Activated CD4-positive, alpha-beta memory T cell treated with anti-CD3 and anti-CD28 coated beads for 36 hours (primary cell): ENCODE measurements around the gene LRRC46. TPM values are rescaled to one million over a fixed set of nuclear protein-coding genes. Genes with fewer than 3 reads are reported as not detected.

ENCODE experiments used
- CTCF ChIA-PET: fragments of 350-600 bp; sonication (Branson Sonifier 250); formaldehyde crosslinking; loops from one replicate; lab custom pipeline; 2021; ENCODE audit warnings: antibody characterized with exemption, inconsistent platforms; lab: Charles Lee
- POLR2A ChIA-PET: fragments of 350-600 bp; sonication (Branson Sonifier 250); formaldehyde crosslinking; loops from one replicate; lab custom pipeline; 2021; ENCODE audit warnings: antibody characterized with exemption; lab: Charles Lee
- DNase-seq: peaks from one replicate; pipeline ENCODE4 v3.0.0-alpha.2; 2020
- H3K27ac Mint-ChIP-seq: one replicate; pipeline ENCODE4 v1.8.0; 2021; ENCODE audit warnings: mixed read lengths
- H3K27me3 Mint-ChIP-seq: one replicate; pipeline ENCODE4 v1.8.0; 2021; ENCODE audit warnings: mixed read lengths
- H3K36me3 Mint-ChIP-seq: one replicate; pipeline ENCODE4 v1.8.0; 2021; ENCODE audit warnings: mixed read lengths
- H3K4me1 Mint-ChIP-seq: one replicate; pipeline ENCODE4 v1.8.0; 2021; ENCODE audit warnings: low read depth, mixed read lengths
- H3K4me3 Mint-ChIP-seq: one replicate; pipeline ENCODE4 v1.8.0; 2021; ENCODE audit warnings: mild to moderate bottlenecking, mixed read lengths
- H3K9me3 Mint-ChIP-seq: one replicate; pipeline ENCODE4 v1.8.0; 2021; ENCODE audit warnings: mixed read lengths
- intact Hi-C: fragments of 100-400 bp; cut with micrococcal nuclease; formaldehyde crosslinking; loops from one replicate; pipeline ENCODE4 v1.15.1; 2023
- total RNA-seq, 2 experiments: library from RNA; stranded (reverse); gene quantifications; one replicate each; pipeline ENCODE4 v1.2.3, GENCODE V29; 2021

Gene LRRC46
- total RNA-seq, 2 experiments from 2014 or later = 0.29 to 0.59 TPM

DNA sequence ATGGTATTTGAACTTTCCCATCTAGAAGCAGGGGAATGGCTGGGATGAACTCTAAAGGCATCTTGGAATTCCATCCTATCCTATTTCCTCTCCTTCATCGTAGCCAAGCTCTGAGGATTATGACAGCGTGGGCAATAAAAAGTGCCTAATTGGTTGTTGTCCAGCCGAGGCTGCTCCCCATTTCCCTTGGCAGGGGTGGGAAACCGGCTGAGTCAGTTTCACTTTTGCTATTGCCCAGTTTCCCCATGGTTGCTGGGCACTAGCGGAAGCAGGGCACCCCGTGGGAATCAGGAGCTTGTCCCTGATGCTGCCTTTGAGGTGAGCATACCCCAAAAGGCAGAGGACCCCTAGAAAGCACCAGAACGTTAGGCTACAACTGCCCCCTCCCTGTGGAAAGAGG, 50.8 kb downstream of the LRRC46 start:
- POLR2A ChIA-PET = no interaction called here
- peaks cover 29% of the 10 kb centered on the region for H3K4me1 Mint-ChIP-seq
- H3K27ac Mint-ChIP-seq = no peak overlapping the region
- H3K4me3 Mint-ChIP-seq = no peak overlapping the region
- no peak for DNase-seq
- CTCF ChIA-PET = interaction anchor here (0.7 to 15.7 kb wide), 4 partner anchors 8 to 88 kb away, joined by 3 to 672 read pairs (median 4); partner anchors contain the start of genes SCRN2 and SP6
- peaks cover 8% of the 10 kb centered on the region for H3K27me3 Mint-ChIP-seq
- no peaks in the 10 kb centered on the region for H3K9me3 Mint-ChIP-seq
- H3K36me3 Mint-ChIP-seq = no peaks in the 10 kb centered on the region
- intact Hi-C loops = no loop called here

DNA sequence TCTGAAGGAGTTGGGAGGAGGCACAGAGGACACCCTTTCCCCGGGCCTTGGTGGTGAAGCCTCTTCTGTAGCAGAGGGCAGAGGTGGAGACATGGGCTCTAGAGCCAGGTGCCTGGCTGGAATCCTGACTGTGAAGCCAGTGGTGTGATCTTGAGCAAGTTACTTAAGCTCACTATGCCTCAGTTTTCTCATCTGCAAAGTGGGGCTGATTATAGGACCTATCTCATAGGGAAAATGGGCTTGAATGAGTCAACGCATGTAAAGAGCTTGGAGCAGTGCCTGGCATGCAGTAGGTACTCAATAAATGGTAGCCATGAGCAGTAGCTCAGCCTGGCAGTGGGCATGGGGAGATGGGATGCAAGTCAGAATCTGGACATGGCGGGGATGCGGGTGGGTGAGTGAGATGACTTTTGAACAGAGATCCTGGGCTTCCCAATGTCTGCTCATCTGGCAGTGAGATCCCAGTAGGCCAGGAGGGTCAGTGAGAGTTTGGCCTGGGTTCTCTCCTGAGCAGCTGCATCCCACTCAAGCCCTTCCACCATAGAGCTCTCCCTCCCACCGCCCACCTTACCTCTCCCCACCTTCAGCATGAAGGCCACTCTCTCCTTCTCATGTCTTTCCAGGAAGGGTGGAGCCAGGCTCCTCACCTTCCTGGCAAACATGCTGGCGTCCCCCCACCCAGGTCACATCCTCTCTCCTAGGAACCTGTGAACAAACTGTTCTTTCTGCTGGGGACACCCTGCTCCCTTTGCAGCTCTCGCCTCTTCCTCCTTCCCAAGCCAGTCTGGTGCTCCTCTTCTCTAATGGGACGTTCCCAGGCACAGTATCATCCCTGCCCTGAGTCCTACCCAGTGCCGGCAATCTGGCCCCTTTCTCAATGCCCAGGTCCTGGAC, 51.5 kb downstream of the LRRC46 start:
- peaks cover 29% of the 10 kb centered on the region for H3K4me1 Mint-ChIP-seq
- CTCF ChIA-PET = interaction anchor here (0.7 to 15.7 kb wide), 3 partner anchors 14 to 87 kb away, joined by 3 to 672 read pairs (median 3); partner anchors contain the start of genes SCRN2 and SP6
- no peak overlapping the region for H3K27ac Mint-ChIP-seq
- no peak for DNase-seq
- H3K4me3 Mint-ChIP-seq = no peak overlapping the region
- intact Hi-C loops = no loop called here
- POLR2A ChIA-PET = no interaction called here
- peaks cover 8% of the 10 kb centered on the region for H3K27me3 Mint-ChIP-seq
- no peaks in the 10 kb centered on the region for H3K9me3 Mint-ChIP-seq
- H3K36me3 Mint-ChIP-seq = no peaks in the 10 kb centered on the region

DNA sequence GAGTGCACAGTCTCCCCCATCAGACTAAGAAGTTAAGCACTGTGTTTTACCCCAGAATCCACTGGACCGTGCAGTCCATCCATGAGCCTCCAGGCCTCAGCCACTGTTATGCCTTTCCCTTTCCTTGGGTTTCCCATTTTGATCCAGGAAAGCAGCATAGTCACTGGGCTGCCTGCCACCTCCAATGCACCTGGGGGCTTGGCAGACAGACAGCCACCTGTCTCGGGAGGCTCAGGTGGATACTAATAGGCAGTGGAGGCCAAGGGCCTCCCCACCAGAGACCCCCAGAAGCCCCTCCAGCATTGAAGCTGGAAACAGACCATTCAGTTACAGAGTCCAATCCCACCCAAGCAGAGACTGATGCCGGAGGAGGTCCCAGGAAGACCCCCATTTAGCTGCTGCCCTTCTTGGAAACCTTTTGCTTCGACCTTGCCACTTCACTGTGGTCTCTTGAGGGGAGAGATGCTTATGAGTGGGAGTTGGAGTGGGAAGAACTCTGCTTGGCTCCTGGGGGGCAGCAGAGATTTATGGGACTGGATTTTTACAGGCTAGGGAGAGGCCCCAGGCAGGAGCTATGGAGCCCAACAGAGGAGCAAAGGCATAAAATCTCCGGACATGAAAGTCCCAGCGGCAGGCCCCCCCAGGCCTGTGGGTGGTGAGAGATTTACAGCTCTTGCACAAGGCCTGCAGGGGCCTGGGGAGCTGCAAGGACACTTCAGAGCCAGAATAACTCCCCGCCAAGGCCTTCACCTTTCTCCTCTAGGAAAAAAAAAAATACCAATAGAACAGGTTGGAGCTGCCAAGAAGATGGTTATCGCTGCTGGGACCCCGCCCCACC, 52.3 kb downstream of the LRRC46 start:
- Mint-ChIP-seq H3K4me3 (no peak overlapping the region), H3K4me1 (peaks cover 29% of the 10 kb centered on the region), H3K27ac (no peak overlapping the region), H3K27me3 (peaks cover 5% of the 10 kb centered on the region), H3K36me3 (no peaks in the 10 kb centered on the region), H3K9me3 (no peaks in the 10 kb centered on the region)
- ChIA-PET CTCF (interaction anchor here (1.1 to 15.7 kb wide), 5 partner anchors 9 to 152 kb away, joined by 3 to 672 read pairs (median 3); partner anchors contain the start of genes OSBPL7, SCRN2 and SP6), POLR2A (no interaction called here)
- intact Hi-C loops = no loop called here
- DNase-seq = no peak

DNA sequence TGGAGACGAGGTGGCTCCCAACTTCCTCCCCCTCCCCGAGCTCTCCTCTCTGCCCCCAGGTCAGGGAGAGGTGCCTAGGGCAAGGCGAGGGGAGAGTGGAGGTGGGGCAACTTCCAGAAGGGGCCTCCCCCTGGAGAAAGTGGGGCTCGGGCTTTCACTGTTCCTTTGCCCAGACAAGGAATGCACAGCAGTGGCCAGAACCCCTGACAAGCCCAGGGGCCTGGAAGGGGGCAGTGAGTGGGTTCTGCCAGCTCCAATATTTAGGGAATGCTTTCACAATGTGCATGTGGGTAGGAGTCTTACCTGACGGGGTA, 52.9 kb downstream of the LRRC46 start:
- H3K27ac Mint-ChIP-seq = no peak overlapping the region
- no peak overlapping the region for H3K4me3 Mint-ChIP-seq
- CTCF ChIA-PET = interaction anchor here (1.1 to 15.7 kb wide), 5 partner anchors 8 to 153 kb away, joined by 3 to 672 read pairs (median 3); partner anchors contain the start of genes OSBPL7, SCRN2 and SP6
- H3K9me3 Mint-ChIP-seq = no peaks in the 10 kb centered on the region
- H3K36me3 Mint-ChIP-seq = no peaks in the 10 kb centered on the region
- no peak for DNase-seq
- peaks cover 25% of the 10 kb centered on the region for H3K4me1 Mint-ChIP-seq
- POLR2A ChIA-PET = no interaction called here
- intact Hi-C loops = no loop called here
- peaks cover 1% of the 10 kb centered on the region for H3K27me3 Mint-ChIP-seq

DNA sequence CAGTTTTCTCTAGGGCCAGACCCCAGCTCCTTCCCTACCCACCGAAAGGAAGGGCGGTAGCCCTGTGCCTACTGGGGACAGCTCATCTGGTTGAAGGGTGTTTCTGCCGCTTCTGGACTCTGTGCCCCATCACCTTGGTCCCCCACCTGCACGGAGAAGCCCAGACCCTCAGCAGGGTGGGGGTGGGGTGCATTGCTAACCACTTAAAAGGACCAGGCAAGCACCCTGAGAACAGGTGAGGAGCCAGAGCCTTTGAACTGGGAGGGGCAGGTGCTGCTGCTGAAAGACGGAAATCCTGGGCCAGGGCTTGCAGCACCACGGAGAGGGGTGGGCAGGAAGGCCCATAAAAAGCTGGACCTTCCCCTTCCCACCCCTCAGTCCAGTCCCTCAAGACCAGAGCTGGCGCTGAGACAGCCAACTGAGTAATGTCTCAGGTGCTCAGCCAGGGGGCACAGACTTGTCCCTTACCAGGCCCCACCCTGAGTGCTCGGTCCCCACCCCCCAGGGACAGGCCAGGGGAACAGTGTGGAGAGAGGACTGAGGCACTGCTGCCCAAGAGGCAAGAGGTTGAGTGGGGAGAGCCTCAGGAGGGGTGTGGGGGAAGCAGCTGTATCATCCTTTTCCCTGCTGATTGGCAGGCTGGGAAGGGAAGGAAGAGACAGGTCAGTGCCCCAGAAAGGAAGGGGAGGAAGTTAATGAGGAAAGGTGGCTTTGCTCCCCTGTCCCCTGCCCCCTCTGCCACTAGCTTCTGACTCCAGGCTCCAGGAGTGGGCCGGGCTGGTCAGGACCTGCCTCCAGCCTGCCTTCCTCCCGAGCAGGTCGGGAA, 53.6 kb downstream of the LRRC46 start:
- H3K27ac Mint-ChIP-seq = no peak overlapping the region
- DNase-seq = no peak

More for the DNA sequence above, 53.6 kb downstream of the LRRC46 start:
- ChIA-PET CTCF (interaction anchor here (0.6 to 15.7 kb wide), 6 partner anchors 8 to 154 kb away, joined by 3 to 672 read pairs (median 3); partner anchors contain the start of genes OSBPL7, SCRN2 and SP6), POLR2A (interaction anchor here (0.6 kb wide), 1 partner anchor 135 kb away, joined by 3 read pairs; no protein-coding TSS in a partner anchor)
- peaks cover under 1% of the 10 kb centered on the region for H3K27me3 Mint-ChIP-seq
- no peak overlapping the region for H3K4me3 Mint-ChIP-seq
- H3K4me1 Mint-ChIP-seq = peaks cover 25% of the 10 kb centered on the region
- H3K9me3 Mint-ChIP-seq = no peaks in the 10 kb centered on the region
- intact Hi-C loops = no loop called here
- no peaks in the 10 kb centered on the region for H3K36me3 Mint-ChIP-seq

Other genes starting within 250 kb of the LRRC46 start
- 100 to 1,000 TPM; 475 to 488 TPM for gene KPNB1, start 181.8 kb upstream of the LRRC46 start, total RNA-seq
- gene TBKBP1, start 137.5 kb upstream of the LRRC46 start, total RNA-seq = 10 to 100 TPM; 11.3 to 13.0 TPM
- gene TBX21, start 98.4 kb upstream of the LRRC46 start, total RNA-seq = 10 to 100 TPM; 57.7 to 58.2 TPM
- 10 to 100 TPM; 14.7 to 15.6 TPM for gene OSBPL7, start 9.9 kb upstream of the LRRC46 start, total RNA-seq
- gene MRPL10, start 129 bp upstream of the LRRC46 start, total RNA-seq = 10 to 100 TPM; 69.9 to 72.4 TPM
- gene SCRN2, start 9.6 kb downstream of the LRRC46 start, total RNA-seq = 10 to 100 TPM; 20.6 to 21.0 TPM
- gene SP6, start 19.5 kb downstream of the LRRC46 start, total RNA-seq = under 1 TPM; 0.10 to 0.12 TPM
- 10 to 100 TPM; 15.1 to 17.2 TPM for gene SP2, start 64.6 kb downstream of the LRRC46 start, total RNA-seq
- 10 to 100 TPM; 32.5 to 34.4 TPM for gene PNPO, start 109.9 kb downstream of the LRRC46 start, total RNA-seq
- not detected for gene PRR15L, start 126.2 kb downstream of the LRRC46 start, total RNA-seq
- 100 to 1,000 TPM; 170 to 183 TPM for gene CDK5RAP3, start 139.4 kb downstream of the LRRC46 start, total RNA-seq
- 1 to 10 TPM; 4.9 to 6.2 TPM for gene COPZ2, start 206.1 kb downstream of the LRRC46 start, total RNA-seq
- gene NFE2L1, start 216.7 kb downstream of the LRRC46 start, total RNA-seq = 10 to 100 TPM; 82.4 to 84.1 TPM